HG03469 (cell line): ENCODE results near the gene TGOLN2.
"Not testable (repeated sequence)": the region's sequence is repeated elsewhere in the genome, so short reads cannot be mapped to it uniquely, and the experiment has no call there.

Experiments used
- ATAC-seq: cut with Tn5 transposase; IDR thresholded peaks from one replicate; pipeline ENCODE4 v1.9.1; 2021; ENCODE audit warnings: mild to moderate bottlenecking, moderate library complexity, moderate number of reproducible peaks; ENCODE audit not compliant: unreplicated experiment

TGOLN2 gene

GRCh38 chr2:85327822-85328617 lies at the start of gene TGOLN2:
Gene TGOLN2 (minus strand): TSS chr2:85327989. CDS start chr2:85327962, 27 bp downstream.
- ATAC-seq = peak; percentile 76

- no peak for ATAC-seq
Observed at GRCh38 chr2:85377083-85377482, 49.3 kb upstream of the TGOLN2 start.

- no peak for ATAC-seq
Observed at GRCh38 chr2:85376291-85377065, 48.7 kb upstream of the TGOLN2 start.

GRCh38 chr2:85371045-85371444 lies 43.3 kb upstream of the TGOLN2 start:
- ATAC-seq = no peak

- no peak for ATAC-seq
Observed at GRCh38 chr2:85369500-85369899, 41.7 kb upstream of the TGOLN2 start.

GRCh38 chr2:85368921-85369320 lies 41.1 kb upstream of the TGOLN2 start:
- ATAC-seq = no peak

- no peak for ATAC-seq
Observed at GRCh38 chr2:85367180-85367579, 39.4 kb upstream of the TGOLN2 start.

- ATAC-seq = not testable (repeated sequence)
Observed at GRCh38 chr2:85362653-85363387, 35.0 kb upstream of the TGOLN2 start.

GRCh38 chr2:85357736-85358135 lies 29.9 kb upstream of the TGOLN2 start:
- ATAC-seq = no peak

- no peak for ATAC-seq
Observed at GRCh38 chr2:85356186-85356585, 28.4 kb upstream of the TGOLN2 start.

GRCh38 chr2:85355521-85355920 lies 27.7 kb upstream of the TGOLN2 start:
- no peak for ATAC-seq

GRCh38 chr2:85355073-85355410 lies 27.3 kb upstream of the TGOLN2 start:
- ATAC-seq = no peak

GRCh38 chr2:85354286-85355072 lies 26.7 kb upstream of the TGOLN2 start, which contains the start of the genes ELMOD3 and RETSAT:
Gene ELMOD3 (plus strand): TSS chr2:85354769. CDS start chr2:85357199, 2,430 bp downstream.
Gene RETSAT (minus strand): TSS chr2:85354528. CDS start chr2:85354507, 21 bp downstream.
- peak; percentile 93 for ATAC-seq

GRCh38 chr2:85353876-85354285 lies 26.1 kb upstream of the TGOLN2 start:
- ATAC-seq = no peak

GRCh38 chr2:85347599-85347998 lies 19.8 kb upstream of the TGOLN2 start:
- ATAC-seq = no peak

- no peak for ATAC-seq
Observed at GRCh38 chr2:85344356-85344954, 16.7 kb upstream of the TGOLN2 start.

- not testable (repeated sequence) for ATAC-seq
Observed at GRCh38 chr2:85343207-85343895, 15.6 kb upstream of the TGOLN2 start.

GRCh38 chr2:85342156-85342555 lies 14.4 kb upstream of the TGOLN2 start:
- ATAC-seq = no peak

- no peak for ATAC-seq
Observed at GRCh38 chr2:85341269-85342029, 13.7 kb upstream of the TGOLN2 start.
